Kidney (tissue), 14 donors: ENCODE measurements around the gene SDK1. TPM values are rescaled to one million over a fixed set of nuclear protein-coding genes. Genes with fewer than 3 reads are reported as not detected.

Experiments
- DNase-seq, 5 donors: peaks; one replicate each; pipeline ENCODE4 v3.0.0-alpha.2; 2013 to 2020
- FAIRE-seq: peaks from 2 replicates; lab custom pipeline; 2012; peaks lifted over from hg19 to GRCh38; lab: Jason Lieb, UNC
- H3K27ac ChIP-seq, 2 donors: one replicate each; pipeline ENCODE4 v1.7.0; 2013; ENCODE audit warnings: low read depth in 2 of 2, low read length in 2 of 2, inconsistent platforms in 1 of 2
- H3K27me3 ChIP-seq: one replicate; pipeline ENCODE4 v1.7.1; 2013; ENCODE audit warnings: low read length, inconsistent platforms; ENCODE audit not compliant: control insufficient read depth, insufficient read depth
- H3K36me3 ChIP-seq, 3 donors: one replicate each; pipeline versions ENCODE4 v1.7.0 to v1.7.1; 2013; ENCODE audit warnings: low read length in 3 of 3, control low read depth in 1 of 3, inconsistent platforms in 1 of 3; ENCODE audit not compliant: insufficient read depth in 3 of 3, control insufficient read depth in 2 of 3
- H3K4me1 ChIP-seq, 3 donors: one replicate each; pipeline versions ENCODE4 v1.7.0 to v1.7.1; 2013; ENCODE audit warnings: low read length in 3 of 3, inconsistent platforms in 1 of 3, low read depth in 1 of 3; ENCODE audit not compliant: control insufficient read depth in 2 of 3, insufficient read depth in 2 of 3
- H3K4me3 ChIP-seq, 3 donors: one replicate each; pipeline versions ENCODE4 v1.7.0 to v1.8.1; 2013; ENCODE audit warnings: low read length in 3 of 3, control low read depth in 1 of 3, inconsistent platforms in 1 of 3
- H3K9ac ChIP-seq, 3 donors: one replicate each; pipeline versions ENCODE4 v1.7.0 to v1.7.1; 2013; ENCODE audit warnings: low read length in 3 of 3, control low read depth in 1 of 3, inconsistent platforms in 1 of 3
- H3K9me3 ChIP-seq, 3 donors: one replicate each; pipeline versions ENCODE4 v1.7.0 to v1.7.1; 2013; ENCODE audit warnings: low read length in 3 of 3, control low read depth in 1 of 3, inconsistent platforms in 1 of 3; ENCODE audit not compliant: control insufficient read depth in 2 of 3, insufficient read depth in 1 of 3
- CTCF ChIP-seq: IDR thresholded peaks from 3 replicates; pipeline ENCODE4 v1.5.1; 2012; ENCODE audit warnings: mild to moderate bottlenecking, moderate library complexity, borderline replicate concordance; ENCODE audit not compliant: insufficient read depth; ENCODE audit errors: extremely low read depth
- intact Hi-C: fragments of 100-400 bp; cut with DNase I; formaldehyde crosslinking; loops from one replicate; pipeline ENCODE4 v1.11.1; 2022
- polyA plus RNA-seq: library from polyadenylated mRNA; stranded (reverse); fragments of 350-450 nt; fragmentation: Illumina TruSeq; extraction: RNeasy Lipid Tissue Mini Kit (QIAGEN cat#74804); gene quantifications from one replicate; pipeline ENCODE4 v1.2.3, GENCODE V29; 2014; ENCODE audit warnings: low read depth, low replicate concordance; ENCODE audit not compliant: insufficient read depth
- total RNA-seq: library from RNA; stranded (reverse); fragmentation: NEBNext Ultra II Directional; extraction: Animal tissue kit (Norgen Biotek cat#: 25700); gene quantifications from one replicate; pipeline ENCODE4 v1.2.1, GENCODE V29; 2021
- donor health status: control.
- donor health status: control.
- donor health status: control.
- donor health status: control.
- donor health status: control.
- donor health status: DM: yes; HTN: yes; CAD: no.
- donor health status: Normal renal cell carcinoma (clear cell type).

The SDK1 gene
- total and polyA plus RNA-seq, 2 donors from 2014 or later, result 2.0 to 38.3 TPM

- no peak for DNase-seq
- intact Hi-C loops, result no loop called here
- Histone ChIP-seq H3K27me3 (no peaks in the 10 kb centered on the region), H3K4me1 (no peaks in the 10 kb centered on the region), H3K9me3 (no peaks in the 10 kb centered on the region), H3K4me3 (no peak overlapping the region), H3K36me3 (no peaks in the 10 kb centered on the region), H3K9ac (no peak overlapping the region), H3K27ac (no peak overlapping the region)
- FAIRE-seq, result no peak
- TF ChIP-seq CTCF, result no peak
Measured at GRCh38 chr7:3517344-3517743, 216.3 kb downstream of the SDK1 start.

GRCh38 chr7:3518546-3518945 lies 217.5 kb downstream of the SDK1 start:
- DNase-seq (no peak), FAIRE-seq (no peak)
- H3K27me3 ChIP-seq, result no peaks in the 10 kb centered on the region
- H3K36me3 ChIP-seq, result no peaks in the 10 kb centered on the region
- intact Hi-C loops, result no loop called here
- no peaks in the 10 kb centered on the region for H3K9me3 ChIP-seq
- H3K27ac ChIP-seq, result no peak overlapping the region
- no peaks in the 10 kb centered on the region for H3K4me1 ChIP-seq
- no peak overlapping the region for H3K4me3 ChIP-seq
- H3K9ac ChIP-seq, result no peak overlapping the region
- TF ChIP-seq CTCF, result no peak

GRCh38 chr7:3520206-3520605 lies 219.2 kb downstream of the SDK1 start:
- H3K9me3 ChIP-seq, result no peaks in the 10 kb centered on the region
- FAIRE-seq (no peak), DNase-seq (peak in 2 of 5 donors; percentile 5 to 6)
- H3K27ac ChIP-seq, result no peak overlapping the region
- H3K4me3 ChIP-seq, result no peak overlapping the region
- H3K36me3 ChIP-seq, result no peaks in the 10 kb centered on the region
- TF ChIP-seq CTCF, result no peak
- H3K9ac ChIP-seq, result no peak overlapping the region
- intact Hi-C loops, result no loop called here
- H3K27me3 ChIP-seq, result no peaks in the 10 kb centered on the region
- no peaks in the 10 kb centered on the region for H3K4me1 ChIP-seq

- Histone ChIP-seq H3K27me3 (no peaks in the 10 kb centered on the region), H3K9me3 (no peaks in the 10 kb centered on the region), H3K4me3 (no peak overlapping the region), H3K36me3 (no peaks in the 10 kb centered on the region), H3K27ac (no peak overlapping the region), H3K9ac (no peak overlapping the region), H3K4me1 (no peaks in the 10 kb centered on the region)
- DNase-seq (no peak), FAIRE-seq (no peak)
- intact Hi-C loops, result no loop called here
- no peak for TF ChIP-seq CTCF
Measured at GRCh38 chr7:3527496-3528124, 226.6 kb downstream of the SDK1 start.
